GM18951 (cell line): ENCODE results near the gene WDR62.
"Not testable (repeated sequence)": the region's sequence is repeated elsewhere in the genome, so short reads cannot be mapped to it uniquely, and the experiment has no call there.

ENCODE experiments used
- POLR2A ChIP-seq: IDR thresholded peaks from 4 replicates; pipeline ENCODE4 v1.6.1; 2011; ENCODE audit warnings: mild to moderate bottlenecking; ENCODE audit not compliant: insufficient read length, insufficient read depth; ENCODE audit errors: extremely low read depth
- in situ Hi-C: fragments of 300-500 bp; cut with MboI; formaldehyde crosslinking; loops from one replicate; pipeline ENCODE4 v1.12.0; 2022; ENCODE audit warnings: low sequenced_read_pairs, mixed read lengths, inconsistent platforms; ENCODE audit not compliant: unreplicated experiment

The WDR62 gene

GRCh38 chr19:36049080-36049698 lies 5.5 kb upstream of the WDR62 start:
- no peak for TF ChIP-seq POLR2A
- in situ Hi-C loops: no loop called here

- in situ Hi-C loops: no loop called here
- no peak for TF ChIP-seq POLR2A
These were observed 3.5 kb upstream of the WDR62 start for GRCh38 chr19:36051236-36051635.

- TF ChIP-seq POLR2A: no peak
- in situ Hi-C loops: no loop called here
These were observed 3.1 kb upstream of the WDR62 start for GRCh38 chr19:36051637-36052036.

- in situ Hi-C loops: no loop called here
- peak; percentile 70 for TF ChIP-seq POLR2A
These were observed 471 bp upstream of the WDR62 start, which contains the start of gene THAP8 for GRCh38 chr19:36054119-36054732. TSS of gene THAP8 (minus strand) at chr19:36054285. CDS start at chr19:36054217, 68 bp downstream.

GRCh38 chr19:36058481-36059179 lies 3.9 kb downstream of the WDR62 start:
- TF ChIP-seq POLR2A: no peak

GRCh38 chr19:36059180-36059910 lies 4.6 kb downstream of the WDR62 start:
- TF ChIP-seq POLR2A: no peak
- in situ Hi-C loops: no loop called here

More at GRCh38 chr19:36058481-36059179, 3.9 kb downstream of the WDR62 start:
- in situ Hi-C loops: no loop called here

GRCh38 chr19:36060430-36060829 lies 5.7 kb downstream of the WDR62 start:
- no peak for TF ChIP-seq POLR2A
- in situ Hi-C loops: no loop called here

- no peak for TF ChIP-seq POLR2A
- in situ Hi-C loops: no loop called here
These were observed 6.7 kb downstream of the WDR62 start for GRCh38 chr19:36061367-36061766.

GRCh38 chr19:36064826-36065225 lies 10.1 kb downstream of the WDR62 start:
- in situ Hi-C loops: no loop called here
- TF ChIP-seq POLR2A: no peak

GRCh38 chr19:36067681-36068080 lies 13.0 kb downstream of the WDR62 start:
- in situ Hi-C loops: no loop called here
- TF ChIP-seq POLR2A: no peak

GRCh38 chr19:36068810-36069499 lies 14.3 kb downstream of the WDR62 start:
- in situ Hi-C loops: not testable (repeated sequence)

GRCh38 chr19:36072081-36072480 lies 17.4 kb downstream of the WDR62 start:
- TF ChIP-seq POLR2A: no peak
- in situ Hi-C loops: no loop called here
